ENCODE measurements around the gene KIF13A. TPM values are rescaled to one million over a fixed set of nuclear protein-coding genes. Genes with fewer than 3 reads are reported as not detected.

Gene KIF13A
- total RNA-seq, 4 donors from 2014 or later, result 63.8 to 86.3 (median 78.2) TPM

- 58% methylated on average over 5 of the region's 5 CpGs for WGBS
- intact Hi-C loops (cut with DNase I), result no loop called here
- Histone ChIP-seq H3K27me3 (no peaks in the 10 kb centered on the region), H3K4me3 (no peak overlapping the region), H3K36me3 (no peaks in the 10 kb centered on the region), H3K27ac (replicated peaks in 1 of 4) (peak overlapping the region in 2 of 4 donors; percentile 15 to 40), H3K9me3 (no peaks in the 10 kb centered on the region), H3K4me1 (peaks cover 50 to 73% (median 69%) of the 10 kb centered on the region in 4 donors)
- no peak for DNase-seq (ENCODE audit: extremely low spot score)
- no peak for TF ChIP-seq CTCF (IDR thresholded peaks at IDR 0.05)
- TF ChIP-seq EP300 (IDR thresholded peaks at IDR 0.05), result no peak
Observed at GRCh38 chr6:17935188-17936149, 52.0 kb downstream of the KIF13A start.

- no peaks in the 10 kb centered on the region for H3K36me3 ChIP-seq
- intact Hi-C loops (cut with DNase I), result no loop called here
- no peak overlapping the region for H3K4me3 ChIP-seq
- H3K4me1 ChIP-seq, result peaks cover 66 to 90% (median 86%) of the 10 kb centered on the region in 4 donors
- WGBS, result 81% methylated on average over 4 of the region's 4 CpGs
- no peaks in the 10 kb centered on the region for H3K9me3 ChIP-seq
- H3K27ac ChIP-seq (replicated peaks in 1 of 4), result peak overlapping the region in 3 of 4 donors; percentile 54 to 81 (median 71)
- TF ChIP-seq CTCF (IDR thresholded peaks at IDR 0.05) (no peak), EP300 (IDR thresholded peaks at IDR 0.05) (no peak), POLR2AphosphoS5 (IDR thresholded peaks at IDR 0.05) (no peak), POLR2A (IDR thresholded peaks at IDR 0.05; ENCODE audit: low read depth) (no peak)
- no peak for DNase-seq (ENCODE audit: extremely low spot score)
- no peaks in the 10 kb centered on the region for H3K27me3 ChIP-seq
Observed at GRCh38 chr6:17933716-17934115, 53.7 kb downstream of the KIF13A start.

- Histone ChIP-seq H3K9me3 (no peaks in the 10 kb centered on the region), H3K4me3 (no peak overlapping the region), H3K36me3 (no peaks in the 10 kb centered on the region), H3K4me1 (peaks cover 79 to 100% (median 97%) of the 10 kb centered on the region in 4 donors), H3K27ac (replicated peaks in 1 of 4) (peak overlapping the region; percentile 54 to 81 (median 70)), H3K27me3 (no peaks in the 10 kb centered on the region)
- intact Hi-C loops (cut with DNase I), result no loop called here
- WGBS, result 15% methylated on average over 5 of the region's 5 CpGs
- no peak for DNase-seq (ENCODE audit: extremely low spot score)
- TF ChIP-seq POLR2A (IDR thresholded peaks at IDR 0.05; ENCODE audit: low read depth), result no peak
- peak; percentile 42 to 45 for TF ChIP-seq POLR2AphosphoS5 (IDR thresholded peaks at IDR 0.05)
Observed at GRCh38 chr6:17932330-17932852, 55.0 kb downstream of the KIF13A start.

- H3K4me3 ChIP-seq, result no peak overlapping the region
- peak overlapping the region; percentile 54 to 81 (median 70) for H3K27ac ChIP-seq (replicated peaks in 1 of 4)
- no peaks in the 10 kb centered on the region for H3K36me3 ChIP-seq
- H3K27me3 ChIP-seq, result no peaks in the 10 kb centered on the region
- H3K9me3 ChIP-seq, result no peaks in the 10 kb centered on the region
- peaks cover 77 to 90% (median 88%) of the 10 kb centered on the region in 4 donors for H3K4me1 ChIP-seq
- intact Hi-C loops (cut with DNase I), result no loop called here
- no peak for DNase-seq (ENCODE audit: extremely low spot score)
- no peak for TF ChIP-seq POLR2A (IDR thresholded peaks at IDR 0.05; ENCODE audit: low read depth)
- no peak for TF ChIP-seq POLR2AphosphoS5 (IDR thresholded peaks at IDR 0.05)
- no peak for TF ChIP-seq EP300 (IDR thresholded peaks at IDR 0.05)
- no peak for TF ChIP-seq CTCF (IDR thresholded peaks at IDR 0.05)
Observed at GRCh38 chr6:17931227-17931626, 56.2 kb downstream of the KIF13A start.

- Histone ChIP-seq H3K9me3 (no peaks in the 10 kb centered on the region), H3K4me3 (no peak overlapping the region), H3K27me3 (no peaks in the 10 kb centered on the region), H3K27ac (replicated peaks in 1 of 4) (peak overlapping the region; percentile 54 to 81 (median 70)), H3K4me1 (peaks cover 75 to 90% (median 89%) of the 10 kb centered on the region in 4 donors), H3K36me3 (no peaks in the 10 kb centered on the region)
- intact Hi-C loops (cut with DNase I), result no loop called here
- TF ChIP-seq EP300 (IDR thresholded peaks at IDR 0.05), result peak; percentile 20
- peak; percentile 42 to 50 for TF ChIP-seq POLR2AphosphoS5 (IDR thresholded peaks at IDR 0.05)
- no peak for TF ChIP-seq POLR2A (IDR thresholded peaks at IDR 0.05; ENCODE audit: low read depth)
- no peak for TF ChIP-seq CTCF (IDR thresholded peaks at IDR 0.05)
- WGBS, result 49% methylated on average over 5 of the region's 5 CpGs
- DNase-seq (ENCODE audit: extremely low spot score), result peak; percentile 7
Observed at GRCh38 chr6:17930321-17930993, 57.0 kb downstream of the KIF13A start.
